Measurements from ENCODE around the gene ZNF205. TPM values are rescaled to one million over a fixed set of nuclear protein-coding genes. Genes with fewer than 3 reads are reported as not detected.
A peak's percentile ranks its signal among the peaks of the same experiment; 100 is the strongest.

ZNF205 gene
- polyA plus RNA-seq, 1 experiment: 3.6 TPM

DNA sequence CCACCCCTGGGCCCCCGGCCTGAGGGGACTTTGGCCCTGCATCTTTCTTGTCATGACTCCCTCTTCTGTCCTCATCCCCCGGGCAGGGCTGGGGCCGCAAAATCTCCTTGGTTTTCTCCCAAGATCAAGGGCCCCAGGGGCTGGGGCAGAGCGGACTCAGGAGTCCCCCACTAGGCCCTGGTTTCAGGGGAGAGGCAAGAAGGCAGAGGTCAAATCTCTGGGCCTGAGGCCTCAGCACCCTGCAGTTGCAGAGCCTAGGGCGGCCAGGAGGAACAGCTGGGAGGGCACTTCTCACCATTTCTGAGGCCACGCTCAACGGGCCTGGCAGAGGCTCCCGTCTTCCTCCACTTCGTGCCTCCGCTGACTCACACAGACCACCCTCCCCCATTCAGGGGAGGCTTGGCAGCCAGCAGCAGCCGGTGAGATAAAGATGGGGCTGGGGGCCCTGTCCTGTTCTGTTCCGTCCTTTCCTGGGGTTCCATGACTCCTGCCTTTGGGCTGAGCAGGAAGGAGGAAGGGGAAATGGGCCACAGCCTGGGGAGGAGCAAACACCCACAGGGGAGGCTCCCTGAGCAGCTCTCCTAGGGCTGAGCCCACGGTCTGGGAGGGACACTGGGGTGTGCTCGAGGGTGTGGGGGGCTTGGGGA lies 25.7 kb upstream of the ZNF205 start:
- DNase-seq (ENCODE audit: low read depth, low spot score): no peak
- ChIA-PET POLR2A (no interaction called here), CTCF (interaction anchor here (1.5 kb wide), 1 partner anchor 42 kb away, joined by 5 read pairs; no protein-coding TSS in a partner anchor)
- TF ChIP-seq, protein P1, sequence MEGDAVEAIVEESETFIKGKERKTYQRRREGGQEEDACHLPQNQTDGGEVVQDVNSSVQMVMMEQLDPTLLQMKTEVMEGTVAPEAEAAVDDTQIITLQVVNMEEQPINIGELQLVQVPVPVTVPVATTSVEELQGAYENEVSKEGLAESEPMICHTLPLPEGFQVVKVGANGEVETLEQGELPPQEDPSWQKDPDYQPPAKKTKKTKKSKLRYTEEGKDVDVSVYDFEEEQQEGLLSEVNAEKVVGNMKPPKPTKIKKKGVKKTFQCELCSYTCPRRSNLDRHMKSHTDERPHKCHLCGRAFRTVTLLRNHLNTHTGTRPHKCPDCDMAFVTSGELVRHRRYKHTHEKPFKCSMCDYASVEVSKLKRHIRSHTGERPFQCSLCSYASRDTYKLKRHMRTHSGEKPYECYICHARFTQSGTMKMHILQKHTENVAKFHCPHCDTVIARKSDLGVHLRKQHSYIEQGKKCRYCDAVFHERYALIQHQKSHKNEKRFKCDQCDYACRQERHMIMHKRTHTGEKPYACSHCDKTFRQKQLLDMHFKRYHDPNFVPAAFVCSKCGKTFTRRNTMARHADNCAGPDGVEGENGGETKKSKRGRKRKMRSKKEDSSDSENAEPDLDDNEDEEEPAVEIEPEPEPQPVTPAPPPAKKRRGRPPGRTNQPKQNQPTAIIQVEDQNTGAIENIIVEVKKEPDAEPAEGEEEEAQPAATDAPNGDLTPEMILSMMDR (IDR thresholded peaks at IDR 0.05; ENCODE audit: low read depth, low read length): no peak
- H3K27ac ChIP-seq (ENCODE audit: low read depth, low read length): no peak overlapping the region
- H3K9me3 ChIP-seq (ENCODE audit: control insufficient read depth, insufficient read depth, low read length): no peaks in the 10 kb centered on the region; the same call in 1 of the 2 replicates
- peaks cover 24% of the 10 kb centered on the region for H3K27me3 ChIP-seq (ENCODE audit: control insufficient read depth, insufficient read depth, low read length)
- H3K4me3 ChIP-seq (ENCODE audit: low read depth, low read length): no peak overlapping the region

DNA sequence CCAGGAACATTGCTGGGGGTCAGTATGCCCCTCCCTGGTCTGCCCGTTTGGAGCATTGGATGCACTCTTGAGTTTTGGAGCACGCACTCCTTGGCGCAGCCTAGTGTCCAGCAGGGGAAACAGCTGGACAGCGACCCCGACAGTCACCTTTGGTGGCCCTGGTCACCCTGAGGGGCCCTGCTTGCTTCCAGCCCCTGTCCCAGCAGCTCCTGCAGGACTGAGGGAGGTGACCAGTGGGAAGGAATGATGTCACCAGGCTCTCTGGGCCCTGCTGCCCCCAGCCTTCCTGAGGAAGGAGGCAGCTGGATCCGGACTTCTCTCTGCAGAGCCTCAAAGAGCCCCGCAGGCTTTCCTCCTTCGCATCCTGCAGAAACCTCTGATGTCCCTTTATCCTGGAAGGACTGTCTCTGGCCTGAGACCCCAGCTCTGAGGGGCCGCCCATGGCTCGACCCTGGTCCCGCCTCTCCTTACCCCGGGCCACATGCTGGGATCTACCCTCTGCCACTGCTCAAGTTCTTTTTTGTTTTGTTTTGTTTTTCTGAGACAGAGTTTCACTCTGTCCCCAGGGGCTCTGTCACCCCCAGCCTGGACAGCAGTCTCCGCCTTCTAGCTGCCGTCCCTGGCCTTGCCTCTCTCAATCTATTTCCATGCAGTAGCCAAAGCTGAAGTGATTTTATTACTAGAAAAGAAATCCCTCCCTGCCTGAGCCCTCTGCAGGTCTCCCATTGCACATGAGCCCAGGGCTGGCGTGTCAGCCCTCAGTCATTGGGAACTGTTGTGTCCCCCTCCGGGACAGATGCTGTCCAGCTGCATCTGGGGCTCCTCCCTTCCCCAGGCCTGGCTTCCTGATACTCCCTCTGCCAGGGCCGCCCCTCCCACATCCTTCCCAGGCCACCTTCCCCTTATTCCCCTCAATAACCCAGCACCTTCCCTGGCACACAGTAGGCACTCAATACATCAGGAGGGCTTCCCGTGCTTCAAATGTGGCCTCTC lies 24.8 kb upstream of the ZNF205 start:
- no peak overlapping the region for H3K4me3 ChIP-seq (ENCODE audit: low read depth, low read length)
- TF ChIP-seq, protein P1 (IDR thresholded peaks at IDR 0.05; ENCODE audit: low read depth, low read length): peak; percentile 26; the same call in 1 of the 2 replicates
- DNase-seq (ENCODE audit: low read depth, low spot score): no peak
- H3K27ac ChIP-seq (ENCODE audit: low read depth, low read length): no peak overlapping the region
- CTCF ChIA-PET: interaction anchor here (1.5 kb wide), 1 partner anchor 41 kb away, joined by 5 read pairs; no protein-coding TSS in a partner anchor
- POLR2A ChIA-PET: no interaction called here
- H3K27me3 ChIP-seq (ENCODE audit: control insufficient read depth, insufficient read depth, low read length): peaks cover 31% of the 10 kb centered on the region
- no peaks in the 10 kb centered on the region; the same call in 1 of the 2 replicates for H3K9me3 ChIP-seq (ENCODE audit: control insufficient read depth, insufficient read depth, low read length)

DNA sequence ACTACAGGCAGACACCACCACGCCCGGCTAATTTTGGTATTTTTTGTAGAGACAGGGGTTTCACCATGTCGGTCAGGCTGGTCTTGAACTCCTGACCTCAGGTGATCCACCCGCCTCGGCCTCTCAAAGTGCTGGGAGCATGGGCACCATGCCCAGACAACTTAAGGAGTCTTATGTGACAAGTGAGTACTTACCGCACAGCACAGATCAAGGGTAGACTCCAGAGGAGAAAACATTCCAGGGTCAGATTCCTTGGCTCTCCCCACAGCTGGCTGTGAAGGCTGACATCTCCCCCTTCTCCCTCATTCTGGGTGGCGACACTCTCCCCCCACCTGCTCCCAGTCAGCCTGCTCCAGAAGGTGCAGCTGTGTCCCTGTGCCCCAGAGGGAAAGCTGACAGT lies 23.9 kb upstream of the ZNF205 start:
- no peaks in the 10 kb centered on the region; the same call in 1 of the 2 replicates for H3K9me3 ChIP-seq (ENCODE audit: control insufficient read depth, insufficient read depth, low read length)
- POLR2A ChIA-PET: no interaction called here
- no peak for DNase-seq (ENCODE audit: low read depth, low spot score)
- H3K27me3 ChIP-seq (ENCODE audit: control insufficient read depth, insufficient read depth, low read length): peaks cover 36% of the 10 kb centered on the region
- TF ChIP-seq, protein P1 (IDR thresholded peaks at IDR 0.05; ENCODE audit: low read depth, low read length): no peak
- CTCF ChIA-PET: no interaction called here
- H3K27ac ChIP-seq (ENCODE audit: low read depth, low read length): no peak overlapping the region
- H3K4me3 ChIP-seq (ENCODE audit: low read depth, low read length): no peak overlapping the region

DNA sequence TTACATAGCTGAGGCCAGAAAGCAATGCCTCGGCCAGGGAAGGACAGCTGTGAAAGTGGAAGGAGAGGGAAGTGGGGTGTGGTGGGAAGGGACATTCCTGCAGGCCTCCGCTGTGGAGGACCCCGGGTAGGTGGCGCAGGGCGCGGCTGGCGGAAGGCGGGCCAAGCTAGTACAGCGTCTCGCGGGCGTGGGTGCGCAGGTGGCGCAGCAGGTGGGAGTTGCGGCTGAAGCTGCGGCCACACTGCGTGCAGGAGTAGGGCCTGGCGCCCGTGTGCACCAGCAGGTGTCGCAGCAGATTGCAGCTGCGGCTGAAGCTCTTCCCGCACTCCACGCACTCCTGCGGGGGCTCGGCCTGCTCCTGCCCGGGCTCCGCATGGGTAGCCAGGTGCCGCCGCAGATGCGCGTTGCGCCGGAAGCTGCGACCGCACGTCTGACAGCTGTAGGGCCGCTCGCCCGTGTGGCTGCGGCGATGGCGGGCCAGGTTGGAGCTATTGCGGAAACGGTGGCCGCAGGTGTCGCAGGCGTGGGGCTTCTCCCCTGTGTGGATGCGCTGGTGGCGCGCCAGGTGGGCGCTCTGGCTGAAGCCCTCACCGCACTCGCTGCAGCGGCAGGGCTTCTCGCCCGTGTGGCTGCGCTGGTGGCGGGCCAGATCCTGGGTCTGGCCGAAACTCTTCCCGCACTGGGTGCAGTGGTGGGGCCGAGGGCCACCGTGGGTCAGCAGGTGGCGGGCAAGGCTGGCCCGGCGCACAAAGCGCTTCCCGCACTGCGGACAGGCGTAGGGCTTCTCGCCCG lies 23.3 kb upstream of the ZNF205 start:
- H3K27ac ChIP-seq (ENCODE audit: low read depth, low read length): no peak overlapping the region
- ChIA-PET POLR2A (no interaction called here), CTCF (no interaction called here)
- DNase-seq (ENCODE audit: low read depth, low spot score): no peak
- H3K9me3 ChIP-seq (ENCODE audit: control insufficient read depth, insufficient read depth, low read length): no peaks in the 10 kb centered on the region; the same call in 1 of the 2 replicates
- H3K4me3 ChIP-seq (ENCODE audit: low read depth, low read length): no peak overlapping the region
- peaks cover 35% of the 10 kb centered on the region for H3K27me3 ChIP-seq (ENCODE audit: control insufficient read depth, insufficient read depth, low read length)
- TF ChIP-seq, protein P1 (IDR thresholded peaks at IDR 0.05; ENCODE audit: low read depth, low read length): no peak

Measured in AG04450 (cell line).